Vein endothelial cell (primary cell): Measurements from ENCODE around the gene CHD2. TPM values are rescaled to one million over a fixed set of nuclear protein-coding genes. Genes with fewer than 3 reads are reported as not detected.

Experiments
- total RNA-seq: library from RNA; depleted of rRNA; stranded (reverse); fragments of >200 nt; gene quantifications from 2 replicates; pipeline ENCODE4 v1.2.3, GENCODE V29; 2012

The CHD2 gene
- total RNA-seq, result 72.8 and 81.6 TPM in 2 replicates

DNA sequence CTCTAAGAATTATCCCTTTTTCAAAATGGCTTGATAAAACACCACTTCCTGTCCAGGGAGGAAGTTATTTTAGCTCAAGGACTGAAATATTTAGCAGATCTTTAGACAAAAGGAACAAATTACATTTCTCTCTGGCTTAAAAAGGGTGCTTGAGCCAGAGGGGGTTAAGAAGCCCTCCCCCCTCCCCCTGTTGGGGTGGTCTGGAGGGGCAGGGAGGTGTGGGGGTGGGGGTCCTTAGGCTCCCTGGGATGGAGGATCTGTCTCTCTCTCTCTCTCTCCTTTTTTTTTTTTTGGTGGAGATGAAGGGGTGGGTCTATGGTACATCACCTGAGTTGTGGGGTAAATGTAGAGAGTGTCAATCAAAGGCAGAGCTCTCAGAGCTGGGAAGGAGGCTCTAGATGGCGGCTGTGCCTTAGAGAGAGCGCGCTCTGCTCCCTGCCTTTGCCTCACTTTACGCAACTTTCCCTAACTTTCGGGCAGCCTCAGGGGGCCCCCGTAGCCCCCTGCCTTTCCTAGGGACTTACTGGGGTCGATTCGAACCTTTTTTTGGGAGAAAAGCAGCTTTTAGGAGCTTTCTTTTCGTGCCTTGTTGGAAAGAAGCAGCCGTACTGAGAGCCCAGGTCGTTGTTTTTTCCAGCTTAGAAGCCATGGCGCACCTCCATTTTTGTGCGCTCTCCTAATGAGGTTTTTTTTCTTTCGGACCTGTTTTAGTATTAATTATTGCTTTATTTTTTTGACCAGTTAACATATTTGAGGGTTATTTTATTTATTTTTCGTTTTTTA is at the start of gene CHD2:
Gene CHD2, plus strand, starts transcription at position 377 of the 783 bp plus-strand sequence. CDS start 914 bp downstream, outside the sequence.

Other genes starting within 250 kb of the CHD2 start
- gene FAM174B, start 244.5 kb upstream of the CHD2 start, total RNA-seq, result 28.6 and 39.5 TPM in 2 replicates
- 0.10 TPM in 1 of 2 replicates, not detected in the other for gene RGMA, start 188.9 kb downstream of the CHD2 start, total RNA-seq